Fibroblast of lung (primary cell): Measurements from ENCODE around the gene MICALL1. TPM values are rescaled to one million over a fixed set of nuclear protein-coding genes. Genes with fewer than 3 reads are reported as not detected.
A peak's percentile ranks its signal among the peaks of the same experiment; 100 is the strongest.
"Not testable (repeated sequence)": the region's sequence is repeated elsewhere in the genome, so short reads cannot be mapped to it uniquely, and the experiment has no call there.

Experiments
- DNase-seq, 2 donors: peaks; one replicate each; pipeline versions ENCODE4 v3.0.0 to v3.0.0-alpha.2; 2010; ENCODE audit warnings: low read depth in 2 of 2
- H2AFZ ChIP-seq: 2 replicates; pipeline ENCODE4 v1.5.1; 2012; ENCODE audit warnings: low read length, control low read depth, inconsistent platforms
- H3K27ac ChIP-seq: 2 replicates; pipeline ENCODE4 v1.5.1; 2011; ENCODE audit warnings: low read length, control low read depth; ENCODE audit not compliant: insufficient read depth
- H3K27me3 ChIP-seq: 2 replicates; pipeline ENCODE4 v1.5.1; 2011; ENCODE audit warnings: mild to moderate bottlenecking, low read length; ENCODE audit not compliant: control insufficient read depth, insufficient read depth
- H3K36me3 ChIP-seq: 2 replicates; pipeline ENCODE4 v1.5.1; 2011; ENCODE audit warnings: low read length; ENCODE audit not compliant: control insufficient read depth, insufficient read depth
- H3K4me1 ChIP-seq: 2 replicates; pipeline ENCODE4 v1.5.1; 2011; ENCODE audit warnings: low read length; ENCODE audit not compliant: control insufficient read depth, insufficient read depth; ENCODE audit errors: extremely low read depth
- H3K4me2 ChIP-seq: 2 replicates; pipeline ENCODE4 v1.5.1; 2011; ENCODE audit warnings: low read length, control low read depth; ENCODE audit not compliant: insufficient read depth; ENCODE audit errors: extremely low read depth
- H3K4me3 ChIP-seq, 4 experiments: fragments of 200-600 bp in 1 of 4; sonication (generic) in 1 of 4; replicated peaks in 1 of 4; 2 replicates each; pipeline ENCODE4 v1.5.1; 2011 to 2016; ENCODE audit warnings: low read length in 4 of 4, low read depth in 3 of 4, mild to moderate bottlenecking in 3 of 4, control low read depth in 2 of 4, inconsistent platforms in 1 of 4, mixed read lengths in 1 of 4; ENCODE audit not compliant: insufficient read depth in 1 of 4; ENCODE audit errors: control extremely low read depth in 1 of 4
- H3K79me2 ChIP-seq: 2 replicates; pipeline ENCODE4 v1.5.1; 2012; ENCODE audit warnings: mild to moderate bottlenecking, low read length, inconsistent platforms; ENCODE audit not compliant: control insufficient read depth, insufficient read depth
- H3K9ac ChIP-seq: 2 replicates; pipeline ENCODE4 v1.5.1; 2011; ENCODE audit warnings: mild to moderate bottlenecking, low read length, control low read depth; ENCODE audit not compliant: insufficient read depth
- H3K9me3 ChIP-seq: 2 replicates; pipeline ENCODE4 v1.5.1; 2012; ENCODE audit warnings: low read depth, low read length; ENCODE audit not compliant: control insufficient read depth, insufficient read depth
- H4K20me1 ChIP-seq: 2 replicates; pipeline ENCODE4 v1.5.1; 2011; ENCODE audit warnings: low read length; ENCODE audit not compliant: control insufficient read depth, insufficient read depth; ENCODE audit errors: extremely low read depth
- EZH2 ChIP-seq: IDR thresholded peaks from 2 replicates; pipeline ENCODE4 v1.5.1; 2012; ENCODE audit warnings: low read length, control low read depth, mild to moderate bottlenecking; ENCODE audit errors: missing control alignments
- polyA plus RNA-seq, 2 donors: library from polyadenylated mRNA; depleted of rRNA in 1 of 2; stranded (reverse) in 1 of 2; unstranded in 1 of 2; fragments of >200 nt; gene quantifications; 2 replicates each; pipeline ENCODE4 v1.2.1, GENCODE V29; 2011 to 2012; ENCODE audit warnings: missing spikeins in 1 of 2
- total RNA-seq: library from RNA; depleted of rRNA; stranded (reverse); fragments of >200 nt; gene quantifications from 2 replicates; pipeline ENCODE4 v1.2.1, GENCODE V29; 2014
- TF ChIP-seq, protein P1 (sequence below), 2 donors: IDR thresholded peaks in 1 of 2; conservative IDR thresholded peaks in 1 of 2; 1 replicate in 1 of 2; 2 replicates in 1 of 2; pipeline ENCODE4 v1.5.1; 2011 to 2012; ENCODE audit warnings: low read length in 2 of 2, control low read depth in 1 of 2, inconsistent platforms in 1 of 2, low read depth in 1 of 2, mild to moderate bottlenecking in 1 of 2

Gene MICALL1
- total and polyA plus RNA-seq, 2 donors (not counting 1 experiment from before 2014, with no cell fraction given), result 17.2 to 19.5 TPM

DNA sequence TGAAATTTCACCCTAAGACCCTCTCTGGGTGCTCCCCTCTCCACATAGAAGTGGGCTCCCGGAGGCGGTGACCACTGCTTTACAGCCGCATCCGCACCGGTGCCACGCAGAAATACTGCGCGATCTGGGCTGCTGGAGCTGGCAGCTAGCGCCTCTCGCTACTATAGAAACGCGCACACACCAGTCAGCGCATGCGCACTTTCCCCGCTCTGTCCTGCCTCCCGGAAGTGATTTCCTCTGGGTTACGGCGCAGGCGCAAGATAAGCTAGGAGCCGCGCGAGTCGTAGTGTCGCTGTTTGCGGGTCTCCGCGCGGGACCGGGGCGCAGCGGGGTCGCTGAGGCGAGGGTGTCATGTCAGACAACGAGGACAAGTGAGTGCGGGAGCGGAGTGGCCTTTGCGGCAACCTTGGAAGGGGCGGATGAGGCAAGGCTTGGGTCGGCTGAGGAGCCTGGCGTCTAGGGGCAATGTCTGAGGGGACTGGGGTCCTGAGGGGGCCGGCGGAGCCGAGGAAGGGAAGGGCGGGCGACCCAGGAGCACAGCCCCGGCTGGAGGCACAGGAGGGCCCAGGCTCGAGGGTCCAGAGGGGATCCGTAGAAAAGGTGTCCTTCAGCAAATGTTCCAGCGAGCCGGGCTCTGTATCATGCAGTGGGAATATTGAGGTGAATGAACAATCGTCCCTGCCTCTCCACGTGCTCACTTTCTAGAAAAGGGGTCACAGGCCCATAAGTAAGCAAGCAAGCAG, 47.5 kb downstream of the MICALL1 start, which contains the start of the genes C22orf23 and POLR2F:
Gene C22orf23, minus strand, starts transcription at position 165 of the 743 bp plus-strand sequence. CDS start 452 bp downstream, outside the sequence.
Gene POLR2F, plus strand, starts transcription at position 263 of the 743 bp plus-strand sequence. Its CDS starts 89 bp downstream, at position 352.
- peak within 1 kb of the TSS; percentile 81 for H3K27ac ChIP-seq
- H3K4me2 ChIP-seq, result peak within 1 kb of the TSS; percentile 97
- peaks cover 15% of the 10 kb centered on the region for H3K79me2 ChIP-seq
- H3K36me3 ChIP-seq, result peaks cover 5% of the 10 kb centered on the region
- H3K4me3 ChIP-seq, result peak within 1 kb of the TSS; percentile 68 to 97 (median 86)
- H4K20me1 ChIP-seq, result no peaks in the 10 kb centered on the region
- H3K4me1 ChIP-seq, result peaks cover 4% of the 10 kb centered on the region
- H3K9ac ChIP-seq, result peak within 1 kb of the TSS; percentile 83
- no peaks in the 10 kb centered on the region for H3K27me3 ChIP-seq
- no peak for TF ChIP-seq EZH2
- TF ChIP-seq, protein P1, sequence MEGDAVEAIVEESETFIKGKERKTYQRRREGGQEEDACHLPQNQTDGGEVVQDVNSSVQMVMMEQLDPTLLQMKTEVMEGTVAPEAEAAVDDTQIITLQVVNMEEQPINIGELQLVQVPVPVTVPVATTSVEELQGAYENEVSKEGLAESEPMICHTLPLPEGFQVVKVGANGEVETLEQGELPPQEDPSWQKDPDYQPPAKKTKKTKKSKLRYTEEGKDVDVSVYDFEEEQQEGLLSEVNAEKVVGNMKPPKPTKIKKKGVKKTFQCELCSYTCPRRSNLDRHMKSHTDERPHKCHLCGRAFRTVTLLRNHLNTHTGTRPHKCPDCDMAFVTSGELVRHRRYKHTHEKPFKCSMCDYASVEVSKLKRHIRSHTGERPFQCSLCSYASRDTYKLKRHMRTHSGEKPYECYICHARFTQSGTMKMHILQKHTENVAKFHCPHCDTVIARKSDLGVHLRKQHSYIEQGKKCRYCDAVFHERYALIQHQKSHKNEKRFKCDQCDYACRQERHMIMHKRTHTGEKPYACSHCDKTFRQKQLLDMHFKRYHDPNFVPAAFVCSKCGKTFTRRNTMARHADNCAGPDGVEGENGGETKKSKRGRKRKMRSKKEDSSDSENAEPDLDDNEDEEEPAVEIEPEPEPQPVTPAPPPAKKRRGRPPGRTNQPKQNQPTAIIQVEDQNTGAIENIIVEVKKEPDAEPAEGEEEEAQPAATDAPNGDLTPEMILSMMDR (conservative IDR thresholded peaks at IDR 0.05 in 1 of 2, IDR thresholded peaks at IDR 0.05 in 1 of 2; ENCODE audit: low read depth in 1 of 2, low read length in 2 of 2), result no peak
- DNase-seq, result peak; percentile 87 to 93
- no peaks in the 10 kb centered on the region for H3K9me3 ChIP-seq
- peak within 1 kb of the TSS; percentile 84 for H2AFZ ChIP-seq

DNA sequence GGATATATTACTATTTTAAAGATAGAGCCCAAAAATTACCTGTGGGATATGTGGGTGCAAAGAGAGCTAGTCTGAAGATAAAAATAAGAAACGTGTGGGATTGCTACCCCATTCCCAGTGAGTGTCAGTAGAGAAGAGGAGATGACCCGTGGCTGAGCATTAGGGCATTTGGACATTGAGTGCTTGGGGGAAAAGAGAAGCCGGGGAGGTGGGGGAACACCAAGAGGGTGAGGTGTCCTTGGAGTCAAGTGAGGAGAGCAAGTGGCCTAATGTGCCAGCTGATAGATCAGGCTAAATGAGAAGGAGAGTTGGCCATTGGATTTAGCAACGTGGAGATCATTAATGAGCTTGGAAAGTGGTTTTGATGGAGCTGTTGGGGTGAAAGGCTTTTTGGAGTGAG, 48.6 kb downstream of the MICALL1 start:
- no peak for TF ChIP-seq EZH2
- TF ChIP-seq, protein P1 (conservative IDR thresholded peaks at IDR 0.05 in 1 of 2, IDR thresholded peaks at IDR 0.05 in 1 of 2; ENCODE audit: low read depth in 1 of 2, low read length in 2 of 2), result no peak
- no peaks in the 10 kb centered on the region for H3K27me3 ChIP-seq
- H3K4me2 ChIP-seq, result peak overlapping the region; percentile 82
- H3K79me2 ChIP-seq, result peaks cover 15% of the 10 kb centered on the region
- H4K20me1 ChIP-seq, result no peaks in the 10 kb centered on the region
- no peak overlapping the region for H3K27ac ChIP-seq
- H3K9me3 ChIP-seq, result no peaks in the 10 kb centered on the region
- H3K4me3 ChIP-seq, result peak overlapping the region; percentile 68 to 97 (median 86)
- peaks cover 11% of the 10 kb centered on the region for H3K36me3 ChIP-seq
- peaks cover 4% of the 10 kb centered on the region for H3K4me1 ChIP-seq
- DNase-seq, result no peak
- no peak overlapping the region for H3K9ac ChIP-seq
- no peak overlapping the region for H2AFZ ChIP-seq

DNA sequence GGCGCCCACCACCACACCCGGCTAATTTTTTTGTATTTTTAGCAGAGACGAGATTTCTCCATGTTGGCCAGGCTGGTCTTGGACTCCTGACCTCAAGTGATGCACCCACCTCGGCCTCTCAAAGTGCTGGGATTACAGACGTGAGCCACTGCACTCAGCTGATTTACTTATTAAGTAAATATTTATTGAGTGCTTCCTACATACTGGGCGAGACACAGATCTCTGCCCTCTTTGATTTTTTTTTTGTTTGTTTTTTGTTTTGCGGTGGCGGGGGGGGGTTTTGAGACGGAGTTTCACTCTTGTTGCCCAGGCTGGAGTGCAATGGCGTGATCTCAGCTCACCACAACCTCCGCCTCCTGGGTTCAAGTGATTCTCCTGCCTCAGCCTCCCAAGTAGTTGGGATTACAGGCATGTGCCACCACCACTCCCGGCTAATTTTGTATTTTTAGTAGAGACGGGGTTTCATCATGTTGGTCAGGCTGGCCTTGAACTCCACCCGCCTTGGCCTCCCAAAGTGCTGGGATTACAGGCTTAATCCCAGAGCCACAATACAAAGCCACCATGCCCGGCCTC, 49.8 kb downstream of the MICALL1 start:
- not testable (repeated sequence) for H4K20me1 ChIP-seq, H3K4me1 ChIP-seq, H3K4me3 ChIP-seq, H3K4me2 ChIP-seq, H3K9me3 ChIP-seq, H3K27ac ChIP-seq, H2AFZ ChIP-seq, H3K9ac ChIP-seq, DNase-seq, H3K27me3 ChIP-seq
- Histone ChIP-seq H3K79me2 (peaks cover 15% of the 10 kb centered on the region), H3K36me3 (peaks cover 11% of the 10 kb centered on the region)
